C1 segment of cervical spinal cord (tissue), 14 donors: ENCODE data around the gene IFNL4.
A peak's percentile ranks its signal among the peaks of the same experiment; 100 is the strongest.
"Not testable (repeated sequence)": the region's sequence is repeated elsewhere in the genome, so short reads cannot be mapped to it uniquely, and the experiment has no call there.

Experiments
- DNase-seq, 14 donors: peaks; one replicate each; lab custom pipeline; 2025; lab: John Stamatoyannopoulos, UW

The IFNL4 gene

GRCh38 chr19:39257227-39257626, 8.6 kb upstream of the IFNL4 start:
- DNase-seq: no peak

GRCh38 chr19:39254531-39255345, 6.1 kb upstream of the IFNL4 start:
- no peak for DNase-seq

GRCh38 chr19:39253374-39254149, 4.9 kb upstream of the IFNL4 start:
- DNase-seq: no peak

- DNase-seq: no peak
Measured at GRCh38 chr19:39252458-39252857, 3.8 kb upstream of the IFNL4 start.

GRCh38 chr19:39251846-39252245, 3.2 kb upstream of the IFNL4 start:
- no peak for DNase-seq

- DNase-seq: no peak
Measured at GRCh38 chr19:39251081-39251480, 2.4 kb upstream of the IFNL4 start.

GRCh38 chr19:39247701-39248664, 673 bp downstream of the IFNL4 start:
- peak in 1 of 14 donors; percentile 3 for DNase-seq

GRCh38 chr19:39246951-39247669, 1.5 kb downstream of the IFNL4 start:
- DNase-seq: peak in 4 of 14 donors; percentile 1 to 32 (median 4)

GRCh38 chr19:39245166-39245565, 3.5 kb downstream of the IFNL4 start:
- not testable (repeated sequence) for DNase-seq

- DNase-seq: not testable (repeated sequence)
Measured at GRCh38 chr19:39244410-39245100, 4.1 kb downstream of the IFNL4 start, which contains the start of gene IFNL3. Gene IFNL3, minus strand, starts transcription at chr19:39245006. Its CDS starts 39 bp downstream, at chr19:39244967.

- DNase-seq: not testable (repeated sequence)
Measured at GRCh38 chr19:39243741-39244140, 4.9 kb downstream of the IFNL4 start.

- no peak for DNase-seq
Measured at GRCh38 chr19:39240421-39240820, 8.2 kb downstream of the IFNL4 start.

- no peak for DNase-seq
Measured at GRCh38 chr19:39238944-39239343, 9.7 kb downstream of the IFNL4 start.

GRCh38 chr19:39238209-39238608, 10.4 kb downstream of the IFNL4 start:
- DNase-seq: no peak

GRCh38 chr19:39237200-39238184, 11.2 kb downstream of the IFNL4 start:
- no peak for DNase-seq

GRCh38 chr19:39236527-39236926, 12.1 kb downstream of the IFNL4 start:
- DNase-seq: no peak

GRCh38 chr19:39232708-39233107, 15.9 kb downstream of the IFNL4 start:
- DNase-seq: no peak

GRCh38 chr19:39230096-39230764, 18.4 kb downstream of the IFNL4 start:
- DNase-seq: no peak
